ENCODE data around the gene FASLG.
"Not testable (repeated sequence)": the region's sequence is repeated elsewhere in the genome, so short reads cannot be mapped to it uniquely, and the experiment has no call there.

Gene FASLG

GRCh38 chr1:172658871-172659453, at the start of gene FASLG:
Gene FASLG, plus strand, starts transcription at chr1:172659103. Its CDS starts 99 bp downstream, at chr1:172659202.
- peak; percentile 57 to 60 for DNase-seq (ENCODE audit: low read depth in 2 of 2)

DNA sequence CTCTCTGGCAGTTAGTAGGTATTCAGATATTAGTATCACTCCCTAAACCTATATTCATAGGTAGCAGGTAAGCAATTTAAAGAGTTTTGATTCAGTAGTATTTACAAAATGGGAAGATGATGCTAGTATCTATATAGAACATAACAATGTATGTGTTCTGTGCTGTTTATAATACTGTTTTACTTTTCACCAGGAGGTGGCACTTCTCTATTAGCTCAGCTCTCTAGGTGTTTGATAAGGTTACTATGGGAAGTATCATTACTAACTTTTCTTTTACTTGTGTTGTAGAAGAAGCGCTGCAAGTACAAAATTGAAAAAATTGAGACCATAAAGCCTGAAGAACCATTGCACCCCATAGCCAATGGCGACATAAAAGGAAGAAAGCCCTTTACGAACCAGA, 49.4 kb upstream of the FASLG start:
- DNase-seq (ENCODE audit: low read depth in 2 of 2) = no peak

GRCh38 chr1:172612478-172612877, 46.4 kb upstream of the FASLG start:
- no peak for DNase-seq (ENCODE audit: low read depth in 2 of 2)

GRCh38 chr1:172613294-172613693, 45.6 kb upstream of the FASLG start:
- DNase-seq (ENCODE audit: low read depth in 2 of 2) = no peak

- no peak for DNase-seq (ENCODE audit: low read depth in 2 of 2)
Observed at GRCh38 chr1:172616195-172616594, 42.7 kb upstream of the FASLG start.

DNA sequence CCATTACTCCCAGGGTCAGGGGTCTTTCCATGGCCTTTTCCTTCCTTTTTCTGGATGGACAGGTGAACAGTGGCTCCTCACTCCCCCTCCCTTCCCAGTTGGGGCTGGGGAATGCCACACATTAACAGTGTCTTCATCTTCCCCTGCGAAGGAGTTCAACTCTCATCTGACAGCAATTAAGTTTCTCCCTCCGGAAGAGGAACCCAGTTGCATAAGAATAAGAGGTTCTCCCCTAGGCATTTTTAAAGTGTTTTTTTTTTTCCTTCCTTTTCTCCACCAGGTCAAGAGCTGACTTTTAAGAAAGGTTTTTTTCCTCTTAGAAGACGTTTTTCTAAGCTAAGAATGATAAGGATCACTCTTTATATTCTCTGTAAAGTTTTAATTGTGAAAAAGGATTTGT, 42.3 kb upstream of the FASLG start:
- no peak for DNase-seq (ENCODE audit: low read depth in 2 of 2)

- DNase-seq (ENCODE audit: low read depth in 2 of 2) = not testable (repeated sequence)
Observed at GRCh38 chr1:172620603-172621002, 38.3 kb upstream of the FASLG start.

DNA sequence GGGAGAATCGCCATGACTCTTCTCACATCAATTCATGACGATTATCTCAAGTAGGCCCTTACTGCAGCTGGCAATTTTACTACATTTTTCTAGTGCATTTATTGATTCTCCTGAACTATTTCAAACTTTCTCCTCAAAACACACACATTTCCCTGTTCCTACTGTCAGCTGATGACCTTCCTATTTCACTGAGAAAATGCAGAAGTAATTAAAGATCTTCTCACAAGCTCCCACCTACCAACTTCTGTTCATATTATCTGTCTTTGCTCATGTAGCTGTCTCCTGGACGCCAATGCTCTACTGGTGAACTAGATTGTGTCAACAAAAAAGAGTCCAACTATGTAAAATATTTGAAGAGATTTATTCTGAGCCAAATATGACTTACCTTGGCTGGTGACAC, 36.4 kb upstream of the FASLG start:
- DNase-seq (ENCODE audit: low read depth in 2 of 2) = no peak

DNA sequence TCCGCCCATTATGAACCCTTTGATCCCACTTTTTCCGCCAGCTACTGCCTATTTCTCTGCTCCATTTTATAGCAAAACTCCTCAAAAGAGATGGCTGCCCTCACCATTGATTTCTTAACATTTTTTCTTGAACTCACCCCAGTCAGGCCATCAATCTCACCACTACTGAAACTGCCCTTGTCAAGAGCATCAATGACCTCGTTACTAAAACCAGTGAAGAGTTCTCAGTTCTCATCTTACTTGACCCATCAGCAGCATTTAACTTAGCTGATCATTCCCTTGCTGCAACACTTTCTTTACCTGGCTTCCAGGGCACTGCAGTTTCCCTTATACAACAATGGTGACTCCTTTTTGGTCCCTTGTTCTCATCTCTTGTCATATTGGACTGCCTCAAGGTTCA, 35.2 kb upstream of the FASLG start:
- no peak for DNase-seq (ENCODE audit: low read depth in 2 of 2)

GRCh38 chr1:172626845-172627244, 32.1 kb upstream of the FASLG start:
- DNase-seq (ENCODE audit: low read depth in 2 of 2) = no peak

- DNase-seq (ENCODE audit: low read depth in 2 of 2) = no peak
Observed at GRCh38 chr1:172627702-172628101, 31.2 kb upstream of the FASLG start.

- no peak for DNase-seq (ENCODE audit: low read depth in 2 of 2)
Observed at GRCh38 chr1:172628401-172628800, 30.5 kb upstream of the FASLG start.

- no peak for DNase-seq (ENCODE audit: low read depth in 2 of 2)
Observed at GRCh38 chr1:172629170-172629569, 29.7 kb upstream of the FASLG start.

DNA sequence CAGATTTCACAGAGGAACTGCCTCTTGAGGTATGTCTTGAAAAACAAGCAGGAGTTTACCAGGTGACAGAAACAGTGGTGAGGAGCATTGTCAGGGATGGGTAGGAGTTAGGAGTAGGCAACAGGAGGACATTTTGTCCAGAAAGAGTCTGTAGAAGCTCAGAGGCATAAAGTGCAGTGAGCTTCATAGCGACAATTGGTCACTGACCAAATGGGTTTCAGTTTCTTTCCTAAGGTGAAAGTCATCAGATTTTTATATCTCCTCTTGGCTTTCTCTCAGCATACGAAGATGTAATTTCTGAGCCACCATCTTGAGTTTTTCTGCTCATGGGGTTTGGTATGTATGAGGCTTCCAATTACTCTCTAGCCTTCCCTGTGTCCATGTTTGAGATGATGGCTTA, 29.3 kb upstream of the FASLG start:
- DNase-seq (ENCODE audit: low read depth in 2 of 2) = no peak

DNA sequence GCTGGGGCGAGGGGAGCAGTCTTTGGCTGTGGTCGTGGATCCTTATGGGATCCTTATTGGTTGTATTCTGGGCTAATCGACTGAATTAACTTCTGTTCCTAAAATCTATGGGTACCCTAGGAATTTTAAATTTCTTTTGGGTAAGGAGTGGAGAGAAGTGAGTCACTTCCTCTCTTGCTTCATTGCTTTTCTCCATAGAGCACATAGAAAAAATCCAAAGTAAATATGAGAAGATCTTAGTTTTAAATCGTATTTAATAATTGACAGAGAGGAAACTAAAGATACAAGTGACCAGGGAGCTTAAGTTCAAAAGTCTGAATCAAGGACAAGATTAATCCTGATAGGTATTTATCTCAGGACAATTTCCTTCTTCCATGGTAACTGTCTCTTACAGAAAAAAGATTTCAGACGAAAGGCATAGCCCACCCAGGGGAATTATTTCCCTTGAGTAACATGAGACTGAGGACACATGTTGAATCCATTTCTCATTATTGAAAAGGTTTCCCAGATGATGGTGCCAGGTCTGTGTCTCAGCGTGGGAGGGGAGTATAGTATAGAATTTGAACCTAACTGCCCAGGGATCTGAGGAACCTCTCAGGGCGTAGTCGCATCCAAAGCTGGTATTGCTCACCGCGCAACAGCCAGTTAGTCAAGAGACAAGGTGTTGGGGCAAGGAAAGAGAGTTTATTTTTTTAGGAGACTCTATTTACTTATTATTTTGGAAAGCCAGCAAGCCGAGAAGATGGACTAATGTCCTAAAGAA, 28.7 kb upstream of the FASLG start:
- DNase-seq (ENCODE audit: low read depth in 2 of 2) = no peak

DNA sequence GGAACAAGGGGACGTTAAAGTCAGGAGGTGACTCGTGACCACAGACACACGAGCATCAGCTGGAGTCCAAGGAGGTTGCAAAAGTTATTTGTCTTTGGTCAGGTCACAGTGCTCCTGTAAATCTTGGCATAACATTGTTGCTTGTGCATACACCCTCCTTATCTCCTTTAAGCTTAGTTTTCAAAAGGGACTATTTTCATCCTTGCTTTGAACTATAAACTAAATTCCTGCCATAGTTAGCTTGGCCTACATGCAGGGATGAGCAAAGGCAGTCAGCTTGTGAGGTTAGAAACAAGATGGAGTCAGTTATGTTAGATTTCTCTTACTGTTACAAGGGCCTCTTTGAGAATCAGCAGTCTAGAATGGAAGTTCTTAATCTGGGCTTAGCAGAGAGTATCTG, 28.0 kb upstream of the FASLG start:
- no peak for DNase-seq (ENCODE audit: low read depth in 2 of 2)

- peak; percentile 22 to 41 for DNase-seq (ENCODE audit: low read depth in 2 of 2)
Observed at GRCh38 chr1:172637522-172637921, 21.4 kb upstream of the FASLG start.

DNA sequence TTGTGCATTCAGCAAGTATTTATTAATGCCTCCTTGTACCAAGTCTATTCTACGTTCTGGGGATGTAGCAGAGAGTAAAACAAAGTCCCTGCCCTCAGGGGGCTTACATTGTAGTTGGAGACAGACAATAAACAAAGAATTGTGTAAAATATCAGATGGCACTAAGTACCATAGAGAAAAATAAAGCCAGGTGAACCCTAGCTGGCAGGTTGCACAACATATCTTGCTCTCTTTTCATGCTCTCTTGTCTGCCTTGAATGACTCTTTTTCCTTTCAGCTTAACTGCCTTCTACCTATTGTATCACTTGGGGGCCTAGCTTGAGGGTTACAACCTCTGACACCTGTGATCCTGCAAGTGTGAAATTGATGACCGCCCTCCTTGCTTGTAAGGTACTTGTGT, 20.7 kb upstream of the FASLG start:
- DNase-seq (ENCODE audit: low read depth in 2 of 2) = no peak

DNA sequence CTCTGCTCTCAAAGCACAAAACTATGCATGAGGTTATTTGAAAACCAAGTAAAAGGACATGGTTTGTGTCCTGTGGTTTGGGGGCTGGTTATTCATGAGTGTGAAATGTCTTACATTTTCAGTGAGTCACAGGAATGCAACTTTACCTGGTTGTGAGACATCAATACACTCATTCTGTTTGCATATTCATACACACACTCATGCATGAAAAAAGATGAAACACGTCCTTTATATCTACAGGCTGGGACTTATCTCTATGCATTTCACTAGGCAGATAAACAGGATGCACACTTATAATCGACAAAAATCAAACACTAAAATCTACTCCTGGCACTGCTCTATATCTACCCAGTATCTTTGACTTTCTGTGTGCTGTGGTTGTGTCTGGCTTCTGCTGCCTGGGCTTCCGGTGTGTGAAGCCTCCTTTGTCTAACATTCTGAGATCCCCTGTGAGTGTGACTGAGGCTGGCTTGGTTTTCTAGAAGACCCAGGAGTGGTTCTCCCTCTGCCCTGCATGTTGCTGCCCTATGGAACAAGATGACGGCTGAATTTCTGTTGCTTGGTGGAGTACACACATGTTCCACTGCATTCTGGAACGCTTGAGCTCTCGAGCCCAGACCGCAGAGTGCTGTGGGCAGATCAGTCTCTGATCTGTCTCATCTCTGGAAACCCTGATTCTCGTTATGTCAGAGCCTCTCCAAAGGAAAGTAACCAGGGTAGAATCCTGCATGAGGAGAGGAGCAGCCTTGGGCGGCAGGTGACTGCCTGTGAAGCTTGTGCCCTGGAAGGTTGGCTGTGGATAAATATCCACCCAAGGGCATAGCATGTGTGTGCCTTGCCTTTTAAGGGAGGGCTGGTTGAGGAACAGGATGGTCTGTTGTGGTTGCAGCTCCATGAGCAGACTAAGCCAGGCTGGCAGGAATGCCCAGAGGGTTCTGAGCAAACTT, 19.7 kb upstream of the FASLG start:
- DNase-seq (ENCODE audit: low read depth in 2 of 2) = peak; percentile 74 to 81

DNA sequence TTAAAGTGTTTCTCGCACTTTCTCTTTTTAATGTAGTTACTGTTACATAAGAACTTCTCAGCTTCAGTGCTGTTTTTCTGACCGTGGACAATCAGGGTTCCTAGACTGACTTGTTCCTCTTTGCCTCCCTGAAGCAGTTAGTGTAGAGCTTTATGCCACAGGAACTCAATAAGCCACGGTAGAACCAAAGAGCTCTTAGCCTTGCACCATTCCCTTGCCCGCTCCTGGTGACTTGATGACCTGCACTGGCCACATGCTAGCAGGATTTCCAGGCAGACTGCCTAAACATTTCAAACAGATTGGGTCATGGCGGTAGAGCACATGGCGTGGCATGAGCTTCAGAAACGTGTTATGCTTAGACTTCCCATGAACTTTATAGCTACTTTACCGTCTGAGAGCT, 18.8 kb upstream of the FASLG start:
- DNase-seq (ENCODE audit: low read depth in 2 of 2) = no peak

GRCh38 chr1:172641492-172641891, 17.4 kb upstream of the FASLG start:
- no peak for DNase-seq (ENCODE audit: low read depth in 2 of 2)

- no peak for DNase-seq (ENCODE audit: low read depth in 2 of 2)
Observed at GRCh38 chr1:172642970-172643369, 15.9 kb upstream of the FASLG start.

GRCh38 chr1:172646653-172647052, 12.2 kb upstream of the FASLG start:
- no peak for DNase-seq (ENCODE audit: low read depth in 2 of 2)
